GM23338 (cell line): Measurements from ENCODE around the gene ATP5PD.
"Not testable (repeated sequence)": the region's sequence is repeated elsewhere in the genome, so short reads cannot be mapped to it uniquely, and the experiment has no call there.

ENCODE experiments used
- EZH2 ChIP-seq: fragments of 200-600 bp; sonication (generic); IDR thresholded peaks from one replicate; pipeline ENCODE4 v1.8.0; 2017; ENCODE audit warnings: antibody characterized with exemption, mild to moderate bottlenecking, low read depth; ENCODE audit not compliant: unreplicated experiment
- EZH2phosphoT487 ChIP-seq: fragments of 200-600 bp; sonication (generic); IDR thresholded peaks from one replicate; pipeline ENCODE4 v1.8.1; 2018; ENCODE audit warnings: antibody characterized with exemption; ENCODE audit not compliant: unreplicated experiment
- POLR2AphosphoS5 ChIP-seq: IDR thresholded peaks from 2 replicates; pipeline ENCODE4 v1.6.1; 2016; ENCODE audit warnings: antibody characterized with exemption, low read depth
- STAT1 ChIP-seq: IDR thresholded peaks from one replicate; pipeline ENCODE4 v1.6.1; 2016; ENCODE audit warnings: antibody characterized with exemption; ENCODE audit not compliant: unreplicated experiment
- ZNF114 ChIP-seq: fragments of 250-450 bp; sonication (Bioruptor Pico); IDR thresholded peaks from 2 replicates; pipeline ENCODE4 v1.5.0; 2020; ENCODE audit warnings: mild to moderate bottlenecking, moderate library complexity
- TF ChIP-seq, protein P1 (sequence below), 2 experiments: fragments of 200-600 bp in 1 of 2; sonication (generic) in 1 of 2; conservative IDR thresholded peaks; 2 replicates each; pipeline versions ENCODE4 v1.5.1 to v1.6.1; 2016 to 2017; ENCODE audit warnings: antibody characterized with exemption in 2 of 2, low read depth in 2 of 2, mild to moderate bottlenecking in 2 of 2, moderate library complexity in 1 of 2

- TF ChIP-seq, protein P1, sequence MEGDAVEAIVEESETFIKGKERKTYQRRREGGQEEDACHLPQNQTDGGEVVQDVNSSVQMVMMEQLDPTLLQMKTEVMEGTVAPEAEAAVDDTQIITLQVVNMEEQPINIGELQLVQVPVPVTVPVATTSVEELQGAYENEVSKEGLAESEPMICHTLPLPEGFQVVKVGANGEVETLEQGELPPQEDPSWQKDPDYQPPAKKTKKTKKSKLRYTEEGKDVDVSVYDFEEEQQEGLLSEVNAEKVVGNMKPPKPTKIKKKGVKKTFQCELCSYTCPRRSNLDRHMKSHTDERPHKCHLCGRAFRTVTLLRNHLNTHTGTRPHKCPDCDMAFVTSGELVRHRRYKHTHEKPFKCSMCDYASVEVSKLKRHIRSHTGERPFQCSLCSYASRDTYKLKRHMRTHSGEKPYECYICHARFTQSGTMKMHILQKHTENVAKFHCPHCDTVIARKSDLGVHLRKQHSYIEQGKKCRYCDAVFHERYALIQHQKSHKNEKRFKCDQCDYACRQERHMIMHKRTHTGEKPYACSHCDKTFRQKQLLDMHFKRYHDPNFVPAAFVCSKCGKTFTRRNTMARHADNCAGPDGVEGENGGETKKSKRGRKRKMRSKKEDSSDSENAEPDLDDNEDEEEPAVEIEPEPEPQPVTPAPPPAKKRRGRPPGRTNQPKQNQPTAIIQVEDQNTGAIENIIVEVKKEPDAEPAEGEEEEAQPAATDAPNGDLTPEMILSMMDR (conservative IDR thresholded peaks at IDR 0.05; ENCODE audit: low read depth in 2 of 2), result not testable (repeated sequence)
- not testable (repeated sequence) for TF ChIP-seq EZH2; POLR2AphosphoS5; EZH2phosphoT487; STAT1; ZNF114 (CRISPR knock-in tag)
These were observed 24.9 kb upstream of the ATP5PD start for GRCh38 chr17:75071478-75072271.
